Pancreas (tissue), 10 donors: ENCODE data around the gene FGF22. TPM values are rescaled to one million over a fixed set of nuclear protein-coding genes. Genes with fewer than 3 reads are reported as not detected.
"Not testable (repeated sequence)": the region's sequence is repeated elsewhere in the genome, so short reads cannot be mapped to it uniquely, and the experiment has no call there.

ENCODE experiments used
- ATAC-seq, 4 donors: fragments of 200-7000 bp; cut with Tn5 transposase; one replicate each; pipeline versions ENCODE4 v1.8.0 to v1.9.1; 2020; ENCODE audit warnings: mild to moderate bottlenecking in 4 of 4, moderate library complexity in 4 of 4
- DNase-seq, 6 donors: peaks; one replicate each; pipeline ENCODE4 v3.0.0-alpha.2; 2020
- FAIRE-seq: peaks from 2 replicates; lab custom pipeline; 2012; peaks lifted over from hg19 to GRCh38; lab: Jason Lieb, UNC
- H3K27ac ChIP-seq, 4 donors: fragments of 200-600 bp; sonication (generic); 1 replicate in 3 of 4; 2 replicates in 1 of 4; pipeline versions ENCODE4 v1.5.0 to v1.8.0; 2020
- H3K27me3 ChIP-seq, 4 donors: fragments of 200-600 bp; one replicate each; pipeline ENCODE4 v1.8.0; 2021
- H3K36me3 ChIP-seq, 3 donors: fragments of 200-600 bp; sonication (generic) in 1 of 3; one replicate each; pipeline versions ENCODE4 v1.5.0 to v1.8.0; 2020 to 2021
- H3K4me1 ChIP-seq, 3 donors: fragments of 200-600 bp; one replicate each; pipeline ENCODE4 v1.8.0; 2021
- H3K4me3 ChIP-seq, 4 donors: fragments of 200-600 bp; sonication (generic) in 2 of 4; one replicate each; pipeline versions ENCODE4 v1.5.0 to v1.8.0; 2020 to 2021
- H3K9me3 ChIP-seq, 4 donors: fragments of 200-600 bp; one replicate each; pipeline ENCODE4 v1.8.0; 2021
- WGBS, 2 donors: extraction: QIAGEN DNeasy Blood & Tissue Kit; methylation state at CpG; one replicate each; pipeline ENCODE4 v1.1.7; 2013; 5-methylcytosine and 5-hydroxymethylcytosine counted together
- intact Hi-C, 3 donors: fragments of 100-400 bp; cut with DNase I; formaldehyde crosslinking; loops; one replicate each; pipeline versions ENCODE4 v1.11.1 to v1.14.2; 2022
- polyA plus RNA-seq, 2 donors: library from polyadenylated mRNA; stranded (reverse); fragments of 200-250 nt; gene quantifications; one replicate each; pipeline ENCODE4 v1.2.3, GENCODE V29; 2013
- total RNA-seq, 6 donors: library from RNA; stranded (reverse); fragmentation: NEBNext Ultra II Directional in 4 of 6; extraction: Animal tissue kit (Norgen Biotek cat#: 25700) in 4 of 6; gene quantifications; one replicate each; pipeline versions ENCODE4 v1.2.1 to v1.2.4, GENCODE V29; 2021 to 2023
- TF ChIP-seq, protein P1 (sequence below), 4 donors: fragments of 200-600 bp; sonication (generic) in 3 of 4; IDR thresholded peaks; one replicate each; pipeline versions ENCODE4 v1.5.0 to v1.8.0; 2021; ENCODE audit warnings: antibody characterized with exemption in 4 of 4
- donor health status: healthy with polysubstance abuse.
- donor health status: DM: no; HTN: no; CAD: no; lungs with moderate emphysema.
- donor health status: DM: no; HTN: no; CAD: no.
- donor health status: control.
- donor health status: control.
- donor health status: Bipolar disorder and iron deficiency.
- donor health status: DM: yes; HTN: yes; CAD: no.
- donor health status: DM: no; HTN: no; CAD: no.
- donor health status: DM: no; HTN: no; CAD: no.
- donor health status: DM: yes; HTN: yes; CAD: no.

Gene FGF22
- total and polyA plus RNA-seq, 8 donors: 0.12 to 0.53 (median 0.24) TPM; not detected in 2

DNA sequence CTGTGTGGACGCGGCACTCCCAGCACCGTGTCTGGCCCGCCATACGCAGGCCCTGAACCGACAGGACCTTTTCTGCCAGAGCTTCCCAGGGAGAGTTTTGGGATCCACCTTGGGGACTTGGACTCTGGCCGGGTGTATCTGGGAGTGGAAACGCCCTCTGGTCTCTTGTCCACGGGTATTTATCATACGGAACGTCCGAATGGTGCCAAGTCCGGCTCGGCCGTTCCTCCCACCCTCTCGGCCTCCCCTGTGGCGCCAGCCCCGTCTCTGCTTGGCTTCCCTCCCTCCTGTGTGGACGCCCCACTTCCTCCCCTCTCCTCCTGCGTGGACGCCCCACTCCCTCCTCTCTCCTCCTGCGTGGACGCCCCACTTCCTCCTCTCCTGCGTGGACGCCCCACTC lies 37.9 kb upstream of the FGF22 start:
- no peak for ATAC-seq
- no peak for FAIRE-seq

GRCh38 chr19:602391-603301 lies 37.0 kb upstream of the FGF22 start:
- no peak for FAIRE-seq
- no peak for ATAC-seq
- H3K27ac ChIP-seq: no peak overlapping the region

More for the DNA sequence above, 37.9 kb upstream of the FGF22 start:
- TF ChIP-seq, protein P1, sequence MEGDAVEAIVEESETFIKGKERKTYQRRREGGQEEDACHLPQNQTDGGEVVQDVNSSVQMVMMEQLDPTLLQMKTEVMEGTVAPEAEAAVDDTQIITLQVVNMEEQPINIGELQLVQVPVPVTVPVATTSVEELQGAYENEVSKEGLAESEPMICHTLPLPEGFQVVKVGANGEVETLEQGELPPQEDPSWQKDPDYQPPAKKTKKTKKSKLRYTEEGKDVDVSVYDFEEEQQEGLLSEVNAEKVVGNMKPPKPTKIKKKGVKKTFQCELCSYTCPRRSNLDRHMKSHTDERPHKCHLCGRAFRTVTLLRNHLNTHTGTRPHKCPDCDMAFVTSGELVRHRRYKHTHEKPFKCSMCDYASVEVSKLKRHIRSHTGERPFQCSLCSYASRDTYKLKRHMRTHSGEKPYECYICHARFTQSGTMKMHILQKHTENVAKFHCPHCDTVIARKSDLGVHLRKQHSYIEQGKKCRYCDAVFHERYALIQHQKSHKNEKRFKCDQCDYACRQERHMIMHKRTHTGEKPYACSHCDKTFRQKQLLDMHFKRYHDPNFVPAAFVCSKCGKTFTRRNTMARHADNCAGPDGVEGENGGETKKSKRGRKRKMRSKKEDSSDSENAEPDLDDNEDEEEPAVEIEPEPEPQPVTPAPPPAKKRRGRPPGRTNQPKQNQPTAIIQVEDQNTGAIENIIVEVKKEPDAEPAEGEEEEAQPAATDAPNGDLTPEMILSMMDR (IDR thresholded peaks at IDR 0.05): no peak
- H3K4me3 ChIP-seq: no peak overlapping the region
- H3K4me1 ChIP-seq: no peaks in the 10 kb centered on the region
- no peaks in the 10 kb centered on the region for H3K27me3 ChIP-seq
- H3K9me3 ChIP-seq: no peaks in the 10 kb centered on the region
- intact Hi-C loops: no loop called here
- H3K27ac ChIP-seq: no peak overlapping the region
- DNase-seq: no peak
- no peaks in the 10 kb centered on the region for H3K36me3 ChIP-seq
- WGBS, 2 donors: 55 to 66% methylated on average over 21 to 25 of the region's 25 CpGs

DNA sequence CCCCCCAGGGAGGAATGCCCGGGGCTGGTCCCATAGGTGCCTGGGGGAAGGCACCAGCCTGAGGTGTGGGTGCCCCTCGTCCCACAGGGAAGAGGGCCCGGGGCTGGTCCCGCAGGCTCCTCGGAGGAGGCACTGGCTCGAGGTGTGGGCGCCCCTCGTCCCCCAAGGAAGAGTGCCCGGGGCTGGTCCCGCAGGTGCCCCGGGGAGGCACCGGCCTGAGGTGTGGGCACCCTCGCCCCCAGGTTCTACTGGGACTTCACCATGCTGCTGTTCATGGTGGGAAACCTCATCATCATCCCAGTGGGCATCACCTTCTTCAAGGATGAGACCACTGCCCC lies 36.4 kb upstream of the FGF22 start:
- FAIRE-seq, H3K9me3 ChIP-seq, H3K36me3 ChIP-seq, H3K4me1 ChIP-seq, intact Hi-C loops, H3K4me3 ChIP-seq, ATAC-seq, H3K27ac ChIP-seq, H3K27me3 ChIP-seq: not testable (repeated sequence)
- peak in 1 of 6 donors; percentile 64 for DNase-seq
- 78 to 83% methylated on average over 13 of the region's 13 CpGs for WGBS, 2 donors

More at GRCh38 chr19:602391-603301, 37.0 kb upstream of the FGF22 start:
- TF ChIP-seq, protein P1 (IDR thresholded peaks at IDR 0.05): no peak
- no peaks in the 10 kb centered on the region for H3K27me3 ChIP-seq
- H3K9me3 ChIP-seq: no peaks in the 10 kb centered on the region
- WGBS, 2 donors: 72 to 76% methylated on average over 32 to 35 of the region's 35 CpGs
- H3K4me3 ChIP-seq: no peak overlapping the region
- no peaks in the 10 kb centered on the region for H3K36me3 ChIP-seq
- H3K4me1 ChIP-seq: no peaks in the 10 kb centered on the region
- peak in 1 of 6 donors; percentile 69 for DNase-seq
- intact Hi-C loops: no loop called here

DNA sequence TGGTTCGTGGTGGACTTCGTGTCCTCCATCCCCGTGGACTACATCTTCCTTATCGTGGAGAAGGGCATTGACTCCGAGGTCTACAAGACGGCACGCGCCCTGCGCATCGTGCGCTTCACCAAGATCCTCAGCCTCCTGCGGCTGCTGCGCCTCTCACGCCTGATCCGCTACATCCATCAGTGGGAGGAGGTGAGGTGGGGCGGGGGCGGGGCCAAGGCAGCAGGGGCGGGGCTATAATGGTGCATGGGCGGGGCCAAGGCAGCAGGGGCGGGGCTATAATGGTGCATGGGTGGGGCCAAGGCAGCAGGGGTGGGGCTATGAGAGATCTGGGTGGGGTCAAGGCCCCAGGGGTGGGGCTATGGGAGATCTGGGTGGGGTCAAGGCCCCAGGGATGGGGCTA lies 35.9 kb upstream of the FGF22 start:
- H3K4me3 ChIP-seq, ATAC-seq, H3K4me1 ChIP-seq, intact Hi-C loops, H3K27me3 ChIP-seq, FAIRE-seq, H3K9me3 ChIP-seq, H3K27ac ChIP-seq, H3K36me3 ChIP-seq: not testable (repeated sequence)
- peak in 1 of 6 donors; percentile 50 for DNase-seq
- 87 to 88% methylated on average over 20 of the region's 20 CpGs for WGBS, 2 donors

DNA sequence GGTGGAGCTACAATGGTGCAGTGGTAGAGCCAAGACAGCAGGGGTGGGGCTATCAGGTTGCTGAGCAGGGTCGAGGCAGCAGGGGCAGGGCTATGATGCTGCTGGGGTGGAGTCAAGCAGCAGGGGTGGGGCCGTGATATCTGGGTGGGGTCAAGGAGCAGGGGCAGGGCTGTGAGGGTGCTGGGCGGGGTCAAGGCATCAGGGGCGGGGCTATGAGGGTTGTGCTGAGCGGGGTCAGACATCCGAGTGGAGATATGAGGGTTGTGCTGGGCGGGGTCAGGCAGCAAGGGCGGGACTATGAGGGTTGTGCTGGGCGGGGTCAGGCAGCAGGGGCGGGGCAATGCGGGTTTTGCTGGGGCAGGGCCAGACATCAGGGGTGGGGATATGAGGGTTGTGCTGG lies 35.3 kb upstream of the FGF22 start:
- ATAC-seq (no peak), DNase-seq (peak in 2 of 6 donors; percentile 33 to 51), FAIRE-seq (no peak)
- H3K4me3 ChIP-seq: no peak overlapping the region
- no peaks in the 10 kb centered on the region for H3K36me3 ChIP-seq
- intact Hi-C loops: no loop called here
- H3K27me3 ChIP-seq: no peaks in the 10 kb centered on the region
- TF ChIP-seq, protein P1 (IDR thresholded peaks at IDR 0.05): no peak
- no peaks in the 10 kb centered on the region for H3K9me3 ChIP-seq
- 69 to 91% methylated on average over 11 of the region's 11 CpGs for WGBS, 2 donors
- no peaks in the 10 kb centered on the region for H3K4me1 ChIP-seq
- H3K27ac ChIP-seq: no peak overlapping the region

- H3K36me3 ChIP-seq, H3K4me1 ChIP-seq, ATAC-seq, FAIRE-seq, H3K27ac ChIP-seq, H3K27me3 ChIP-seq, intact Hi-C loops, H3K9me3 ChIP-seq, H3K4me3 ChIP-seq: not testable (repeated sequence)
- DNase-seq: peak in 2 of 6 donors; percentile 26 to 66
- 71 to 80% methylated on average over 16 to 32 of the region's 34 CpGs for WGBS, 2 donors
Observed at GRCh38 chr19:605061-605971, 34.4 kb upstream of the FGF22 start.
